Lung (tissue), 12 donors: Measurements from ENCODE around the gene UBE2E3. TPM values are rescaled to one million over a fixed set of nuclear protein-coding genes. Genes with fewer than 3 reads are reported as not detected.

Experiments used
- ATAC-seq: fragments of 200-7000 bp; cut with Tn5 transposase; one replicate; pipeline ENCODE4 v1.9.1; 2020; ENCODE audit warnings: moderate number of reproducible peaks; ENCODE audit not compliant: insufficient read depth, low FRiP score
- DNase-seq, 3 donors: peaks; one replicate each; pipeline ENCODE4 v3.0.0-alpha.2; 2013 to 2017
- H3K27ac ChIP-seq, 2 donors: one replicate each; pipeline ENCODE4 v1.5.1; 2013; ENCODE audit warnings: mild to moderate bottlenecking in 2 of 2, moderate library complexity in 2 of 2, control low read depth in 1 of 2, inconsistent platforms in 1 of 2, low read depth in 1 of 2, low read length in 1 of 2
- H3K27me3 ChIP-seq, 3 donors: one replicate each; pipeline ENCODE4 v1.5.1; 2013; ENCODE audit warnings: low read length in 2 of 3; ENCODE audit not compliant: control insufficient read depth in 3 of 3, insufficient read depth in 3 of 3
- H3K36me3 ChIP-seq, 4 donors: one replicate each; pipeline ENCODE4 v1.5.1; 2013; ENCODE audit warnings: low read length in 4 of 4, mild to moderate bottlenecking in 1 of 4, moderate library complexity in 1 of 4; ENCODE audit not compliant: control insufficient read depth in 4 of 4, insufficient read depth in 4 of 4
- H3K4me1 ChIP-seq, 5 donors: one replicate each; pipeline ENCODE4 v1.5.1; 2013; ENCODE audit warnings: low read length in 5 of 5, mild to moderate bottlenecking in 2 of 5, moderate library complexity in 1 of 5; ENCODE audit not compliant: control insufficient read depth in 5 of 5, insufficient read depth in 5 of 5
- H3K4me3 ChIP-seq: one replicate; pipeline ENCODE4 v1.5.1; 2013; ENCODE audit warnings: mild to moderate bottlenecking, control low read depth, moderate library complexity
- H3K9ac ChIP-seq, 2 donors: one replicate each; pipeline ENCODE4 v1.5.1; 2013; ENCODE audit warnings: low read length in 2 of 2, control low read depth in 1 of 2; ENCODE audit not compliant: insufficient read depth in 1 of 2
- H3K9me3 ChIP-seq, 4 donors: one replicate each; pipeline ENCODE4 v1.5.1; 2013; ENCODE audit warnings: low read length in 3 of 4, mild to moderate bottlenecking in 1 of 4, moderate library complexity in 1 of 4; ENCODE audit not compliant: control insufficient read depth in 4 of 4, insufficient read depth in 3 of 4
- CTCF ChIP-seq: IDR thresholded peaks from 2 replicates; pipeline ENCODE4 v1.5.1; 2012; ENCODE audit warnings: mild to moderate bottlenecking; ENCODE audit errors: control extremely low read depth, extremely low read depth
- WGBS, 2 donors: extraction: QIAGEN DNeasy Blood & Tissue Kit; methylation state at CpG; one replicate each; pipeline ENCODE4 v1.1.7; 2013; 5-methylcytosine and 5-hydroxymethylcytosine counted together
- polyA plus RNA-seq, 2 donors: library from polyadenylated mRNA; stranded (reverse); fragments of 200-250 nt; gene quantifications; one replicate each; pipeline ENCODE4 v1.2.1, GENCODE V29; 2013
- total RNA-seq, 2 donors: library from RNA; depleted of rRNA in 1 of 2; stranded (reverse); fragments of >200 nt in 1 of 2; gene quantifications; one replicate each; pipeline ENCODE4 v1.2.1, GENCODE V29; 2014 to 2021
- donor health status: control.
- donor health status: control.
- donor health status: Bipolar disorder and iron deficiency.
- donor health status: healthy.
- donor health status: DM: yes; HTN: yes; CAD: no.

Gene UBE2E3
- total and polyA plus RNA-seq, 4 donors = 36.4 to 103 (median 42.9) TPM

GRCh38 chr2:181106229-181106628 lies 125.8 kb downstream of the UBE2E3 start:
- Histone ChIP-seq H3K9me3 (no peaks in the 10 kb centered on the region), H3K4me3 (no peak overlapping the region), H3K27ac (no peak overlapping the region), H3K9ac (no peak overlapping the region), H3K4me1 (no peaks in the 10 kb centered on the region), H3K27me3 (no peaks in the 10 kb centered on the region), H3K36me3 (no peaks in the 10 kb centered on the region)
- TF ChIP-seq CTCF = no peak
- 76 to 85% methylated on average over 2 of the region's 2 CpGs for WGBS, 2 donors
- no peak for ATAC-seq
- DNase-seq = no peak

GRCh38 chr2:181106789-181107627 lies 126.6 kb downstream of the UBE2E3 start:
- no peak for TF ChIP-seq CTCF
- WGBS, 2 donors = 70 to 80% methylated on average over 2 of the region's 2 CpGs
- Histone ChIP-seq H3K4me1 (no peaks in the 10 kb centered on the region), H3K27ac (no peak overlapping the region), H3K36me3 (no peaks in the 10 kb centered on the region), H3K27me3 (no peaks in the 10 kb centered on the region), H3K4me3 (no peak overlapping the region), H3K9me3 (no peaks in the 10 kb centered on the region), H3K9ac (no peak overlapping the region)
- ATAC-seq (peak; percentile 72), DNase-seq (no peak)

- WGBS, 2 donors = 90 to 93% methylated on average over 1 of the region's 1 CpG
- Histone ChIP-seq H3K27me3 (no peaks in the 10 kb centered on the region), H3K4me3 (no peak overlapping the region), H3K4me1 (no peaks in the 10 kb centered on the region), H3K9me3 (no peaks in the 10 kb centered on the region), H3K36me3 (no peaks in the 10 kb centered on the region), H3K9ac (no peak overlapping the region), H3K27ac (no peak overlapping the region)
- no peak for TF ChIP-seq CTCF
- ATAC-seq (no peak), DNase-seq (no peak)
Observed at GRCh38 chr2:181107628-181107945, 127.2 kb downstream of the UBE2E3 start.

- Histone ChIP-seq H3K27me3 (no peaks in the 10 kb centered on the region), H3K9ac (no peak overlapping the region), H3K4me3 (no peak overlapping the region), H3K27ac (no peak overlapping the region), H3K4me1 (no peaks in the 10 kb centered on the region), H3K36me3 (no peaks in the 10 kb centered on the region), H3K9me3 (no peaks in the 10 kb centered on the region)
- WGBS, 2 donors = 94 to 97% methylated on average over 2 of the region's 2 CpGs
- TF ChIP-seq CTCF = no peak
- ATAC-seq (no peak), DNase-seq (no peak)
Observed at GRCh38 chr2:181111059-181111458, 130.7 kb downstream of the UBE2E3 start.
